ENCODE measurements around the gene OLFML3.

DNA sequence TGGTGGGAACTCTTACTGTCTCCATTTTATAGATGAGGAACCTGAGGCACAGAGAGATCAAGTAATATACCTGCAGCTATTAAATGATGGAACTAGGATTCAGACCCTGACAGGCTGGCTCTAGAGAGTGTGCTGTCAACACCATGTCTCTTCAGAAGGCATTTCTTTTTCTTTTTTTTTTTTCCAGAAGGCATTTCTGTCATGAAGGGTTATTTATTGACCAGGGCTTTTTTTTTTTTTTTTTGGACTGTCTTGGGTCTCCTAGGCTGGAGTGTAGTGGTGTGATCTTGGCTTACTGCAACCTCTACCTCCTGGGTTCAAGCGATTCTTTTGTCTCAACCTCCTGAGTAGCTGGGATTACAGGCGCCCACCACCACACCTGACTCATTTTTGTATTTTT is 27.6 kb upstream of the OLFML3 start:
- TF ChIP-seq, protein P1, sequence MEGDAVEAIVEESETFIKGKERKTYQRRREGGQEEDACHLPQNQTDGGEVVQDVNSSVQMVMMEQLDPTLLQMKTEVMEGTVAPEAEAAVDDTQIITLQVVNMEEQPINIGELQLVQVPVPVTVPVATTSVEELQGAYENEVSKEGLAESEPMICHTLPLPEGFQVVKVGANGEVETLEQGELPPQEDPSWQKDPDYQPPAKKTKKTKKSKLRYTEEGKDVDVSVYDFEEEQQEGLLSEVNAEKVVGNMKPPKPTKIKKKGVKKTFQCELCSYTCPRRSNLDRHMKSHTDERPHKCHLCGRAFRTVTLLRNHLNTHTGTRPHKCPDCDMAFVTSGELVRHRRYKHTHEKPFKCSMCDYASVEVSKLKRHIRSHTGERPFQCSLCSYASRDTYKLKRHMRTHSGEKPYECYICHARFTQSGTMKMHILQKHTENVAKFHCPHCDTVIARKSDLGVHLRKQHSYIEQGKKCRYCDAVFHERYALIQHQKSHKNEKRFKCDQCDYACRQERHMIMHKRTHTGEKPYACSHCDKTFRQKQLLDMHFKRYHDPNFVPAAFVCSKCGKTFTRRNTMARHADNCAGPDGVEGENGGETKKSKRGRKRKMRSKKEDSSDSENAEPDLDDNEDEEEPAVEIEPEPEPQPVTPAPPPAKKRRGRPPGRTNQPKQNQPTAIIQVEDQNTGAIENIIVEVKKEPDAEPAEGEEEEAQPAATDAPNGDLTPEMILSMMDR (IDR thresholded peaks at IDR 0.05) = no peak
- TF ChIP-seq POLR2A (IDR thresholded peaks at IDR 0.05) = no peak
